Stimulated activated CD8-positive, alpha-beta memory T cell treated with anti-CD3 and anti-CD28 coated beads, Interleukin-15, amount 100 ng/mL, for 4 hours (primary cell): ENCODE measurements around the gene MROH7.

ENCODE experiments used
- DNase-seq, 2 donors: peaks; one replicate each; pipeline ENCODE4 v3.0.0-alpha.2; 2020; ENCODE audit warnings: low read depth in 2 of 2

MROH7 gene

DNA sequence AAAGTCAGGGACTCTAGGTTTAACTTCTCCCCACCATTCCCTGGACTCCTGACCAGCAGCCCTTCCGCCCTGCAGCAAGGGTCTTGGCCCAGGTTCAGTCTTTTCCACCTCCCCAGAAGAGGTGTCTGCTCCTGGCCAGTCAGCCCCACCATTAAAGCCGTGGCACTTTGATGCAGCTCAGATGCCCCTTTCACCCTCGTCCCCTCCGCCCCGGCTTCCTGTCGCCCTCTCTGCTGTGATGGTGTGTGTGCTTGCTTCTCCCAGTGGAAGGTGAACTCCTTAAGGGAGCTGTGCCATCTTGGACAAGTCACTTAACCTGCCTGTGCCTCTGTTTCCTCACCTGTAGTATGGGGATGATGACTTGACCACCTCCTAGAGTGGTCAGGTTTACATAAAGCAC lies 56.3 kb downstream of the MROH7 start:
- DNase-seq: no peak

DNA sequence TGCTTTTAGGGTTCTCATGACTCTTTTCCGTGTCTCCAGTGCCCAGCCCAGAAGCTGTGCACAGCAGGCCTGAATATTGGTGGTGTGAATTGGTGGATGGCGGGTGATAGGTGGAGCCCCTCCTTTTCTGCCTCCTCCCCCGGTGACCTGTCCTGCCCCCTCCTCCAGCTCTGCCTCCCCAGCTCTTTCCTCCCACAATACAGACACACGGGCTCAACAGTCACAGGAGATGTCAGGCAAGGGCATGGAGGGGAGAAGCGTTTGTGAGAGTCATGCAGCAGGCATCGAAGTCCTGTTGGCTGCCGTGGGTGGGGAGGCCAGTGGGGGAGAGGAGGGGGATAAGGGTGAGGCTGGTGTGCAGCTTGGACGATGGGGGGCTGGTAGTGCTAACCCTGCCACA lies 56.8 kb downstream of the MROH7 start:
- DNase-seq: no peak

- DNase-seq: no peak
Measured at GRCh38 chr1:54699936-54700525, 58.4 kb downstream of the MROH7 start.

DNA sequence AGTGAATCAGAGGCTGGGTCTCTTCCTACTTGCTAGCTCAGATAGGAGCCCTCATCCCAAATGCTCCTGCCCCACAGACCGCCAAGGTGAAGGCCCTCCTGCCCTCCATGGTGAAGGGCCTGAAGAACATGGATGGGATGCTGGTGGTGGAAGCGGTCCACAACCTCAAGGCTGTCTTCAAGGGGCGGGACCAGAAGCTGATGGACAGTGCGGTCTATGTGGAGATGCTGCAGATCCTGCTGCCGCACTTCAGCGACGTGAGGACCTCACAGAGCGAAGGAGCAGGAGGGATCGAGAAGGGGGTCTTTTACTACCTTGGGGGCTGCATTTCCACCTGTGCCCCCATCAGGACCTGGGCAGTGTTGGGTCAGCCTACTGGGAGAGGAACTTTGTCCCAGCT lies 59.5 kb downstream of the MROH7 start:
- DNase-seq: no peak

- DNase-seq: no peak
Measured at GRCh38 chr1:54701996-54702395, 60.4 kb downstream of the MROH7 start.

GRCh38 chr1:54703471-54703870 lies 61.9 kb downstream of the MROH7 start:
- DNase-seq: no peak

DNA sequence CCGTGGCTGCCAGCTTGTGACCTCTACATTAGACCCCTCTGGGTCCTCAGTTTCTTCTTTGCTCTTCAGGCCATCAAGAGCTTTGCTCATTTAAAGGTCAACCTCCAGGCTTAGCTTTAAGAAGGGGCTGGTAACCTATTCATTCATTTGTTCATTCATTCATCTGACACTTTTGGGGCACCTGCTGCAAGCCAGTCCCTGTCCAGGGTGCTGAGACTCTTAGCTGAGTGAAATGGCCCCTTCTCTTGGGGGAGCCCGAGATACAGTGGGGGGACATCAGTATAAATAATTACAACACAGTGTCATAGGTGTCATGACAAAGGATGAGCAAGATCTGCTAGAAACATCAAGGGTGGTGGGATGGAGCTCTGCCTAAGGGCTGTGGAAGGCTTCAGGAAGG lies 63.6 kb downstream of the MROH7 start:
- DNase-seq: no peak

GRCh38 chr1:54706419-54706818 lies 64.8 kb downstream of the MROH7 start:
- DNase-seq: no peak

GRCh38 chr1:54708385-54708784 lies 66.8 kb downstream of the MROH7 start:
- no peak for DNase-seq

DNA sequence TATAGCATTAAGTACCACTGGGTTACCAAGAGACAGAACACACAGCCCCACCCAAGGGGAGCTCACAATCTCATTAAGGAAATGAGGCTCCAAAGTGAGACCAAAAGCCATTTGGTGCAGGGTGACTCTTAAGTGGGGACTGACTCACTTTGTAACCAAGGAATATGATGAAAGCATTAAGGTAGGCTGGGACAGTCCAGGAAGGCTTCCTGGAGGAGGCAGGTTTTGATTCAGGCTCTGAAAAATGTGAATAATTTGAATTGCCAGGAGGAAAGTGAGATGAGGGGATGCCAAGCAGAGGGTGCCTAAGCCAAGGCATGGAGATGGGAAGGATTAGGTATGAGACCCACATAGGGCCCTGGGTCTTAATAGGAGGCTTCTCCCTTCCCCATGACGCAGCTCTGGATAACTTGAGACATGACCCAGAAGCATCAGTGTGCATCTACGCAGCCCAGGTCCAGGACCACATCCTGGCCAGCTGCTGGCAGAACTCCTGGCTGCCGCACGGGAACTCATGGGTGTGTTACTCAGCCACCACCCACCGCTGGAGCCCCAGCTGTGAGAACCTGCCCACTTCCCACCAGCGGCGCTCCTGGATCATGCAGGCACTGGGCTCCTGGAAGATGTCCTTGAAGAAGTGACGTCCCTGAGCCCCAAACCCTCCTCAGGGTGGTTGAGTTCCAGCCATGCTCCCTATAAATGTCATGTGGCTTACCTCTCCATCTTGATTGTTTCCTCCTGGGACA lies 68.1 kb downstream of the MROH7 start:
- no peak for DNase-seq

DNA sequence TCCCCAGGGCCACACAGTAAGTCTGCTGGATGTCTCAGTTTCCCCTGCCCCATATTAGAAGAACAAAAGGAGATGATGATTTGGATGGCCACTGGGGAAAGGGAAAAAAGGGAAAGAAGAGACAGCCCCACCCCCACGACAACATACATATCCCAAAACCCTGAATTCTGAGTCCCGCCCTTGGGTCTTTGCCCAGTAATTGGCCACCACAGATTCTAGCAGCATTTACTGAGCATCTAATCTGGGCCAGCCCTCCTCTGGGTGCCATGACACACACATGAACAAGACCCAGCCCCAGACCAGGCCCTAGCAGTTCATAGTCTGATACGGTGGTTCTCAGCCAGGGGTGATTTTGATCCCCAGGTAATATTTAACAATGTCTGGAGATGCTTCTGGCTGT lies 68.8 kb downstream of the MROH7 start:
- no peak for DNase-seq

DNA sequence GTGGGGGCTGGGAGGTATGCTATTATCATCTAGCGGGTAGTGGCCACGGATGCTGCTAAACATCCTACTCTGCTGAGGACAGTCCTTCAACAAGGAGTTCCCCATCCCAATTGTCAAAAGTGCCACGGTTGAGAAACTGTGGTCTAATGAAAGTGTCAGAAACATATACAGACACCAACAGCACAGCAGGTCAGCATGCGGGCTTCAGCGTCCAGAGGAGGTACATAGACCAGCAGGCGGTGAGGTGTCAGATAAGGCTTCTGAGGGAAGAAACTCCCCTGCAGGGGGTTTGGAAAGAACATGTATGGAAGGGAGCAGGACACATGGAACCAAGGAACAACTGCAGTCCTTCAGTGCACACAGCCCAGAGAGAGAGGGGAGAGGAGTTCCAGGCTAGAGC lies 69.3 kb downstream of the MROH7 start:
- DNase-seq: no peak

DNA sequence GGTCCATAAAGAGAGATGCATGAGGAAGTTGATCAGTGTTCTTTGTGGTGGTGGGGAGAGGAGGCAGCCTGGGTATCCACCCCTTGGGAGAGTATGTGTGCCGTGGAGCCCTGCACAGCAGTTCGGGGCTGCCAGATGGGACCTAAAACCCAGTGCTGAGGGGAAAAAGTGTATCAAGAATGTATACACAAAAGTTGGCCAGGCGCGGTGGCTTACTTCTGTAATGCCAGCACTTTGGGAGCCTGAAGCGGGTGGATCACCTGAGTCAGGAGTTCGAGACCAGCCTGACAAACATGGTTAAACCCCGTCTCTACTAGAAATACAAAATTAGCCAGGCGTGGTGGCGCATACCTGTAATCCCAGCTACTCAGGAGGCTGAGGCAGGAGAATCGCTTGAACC lies 70.0 kb downstream of the MROH7 start:
- no peak for DNase-seq

DNA sequence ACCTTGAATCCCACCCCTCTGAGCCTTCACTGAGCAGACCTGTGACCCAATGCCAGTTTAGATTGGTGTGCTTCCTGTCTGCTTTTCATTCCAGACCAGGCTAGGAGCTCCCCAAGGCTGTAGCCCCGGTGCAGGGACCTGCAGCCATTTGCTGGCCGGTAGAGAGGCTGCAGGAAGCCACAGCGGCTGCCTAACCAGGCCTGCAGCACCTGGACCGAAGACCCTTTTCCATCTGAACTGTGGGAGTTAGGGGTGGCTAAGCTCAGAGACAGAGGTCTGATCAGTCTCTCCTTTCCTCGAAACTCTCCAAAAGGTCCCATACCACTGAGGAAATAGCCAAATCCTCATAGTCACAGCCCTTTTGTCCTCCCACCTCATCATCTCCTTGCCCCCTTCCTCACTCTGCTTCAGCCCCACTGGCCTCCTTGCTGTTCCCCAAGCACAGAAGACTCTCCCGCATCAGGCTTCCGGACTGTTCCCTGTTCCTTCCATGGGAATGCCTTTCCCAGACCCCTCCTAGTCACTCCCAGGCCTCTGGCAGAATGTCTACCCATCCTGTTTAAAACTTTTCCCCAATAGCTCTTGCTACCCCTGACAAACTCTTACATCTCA lies 73.4 kb downstream of the MROH7 start:
- DNase-seq: no peak

- peak; percentile 61 to 66 for DNase-seq
Measured at GRCh38 chr1:54715493-54716298, 74.1 kb downstream of the MROH7 start, which contains the start of gene TTC4. Gene TTC4, plus strand, starts transcription at chr1:54715861. Its CDS starts 48 bp downstream, at chr1:54715909.

DNA sequence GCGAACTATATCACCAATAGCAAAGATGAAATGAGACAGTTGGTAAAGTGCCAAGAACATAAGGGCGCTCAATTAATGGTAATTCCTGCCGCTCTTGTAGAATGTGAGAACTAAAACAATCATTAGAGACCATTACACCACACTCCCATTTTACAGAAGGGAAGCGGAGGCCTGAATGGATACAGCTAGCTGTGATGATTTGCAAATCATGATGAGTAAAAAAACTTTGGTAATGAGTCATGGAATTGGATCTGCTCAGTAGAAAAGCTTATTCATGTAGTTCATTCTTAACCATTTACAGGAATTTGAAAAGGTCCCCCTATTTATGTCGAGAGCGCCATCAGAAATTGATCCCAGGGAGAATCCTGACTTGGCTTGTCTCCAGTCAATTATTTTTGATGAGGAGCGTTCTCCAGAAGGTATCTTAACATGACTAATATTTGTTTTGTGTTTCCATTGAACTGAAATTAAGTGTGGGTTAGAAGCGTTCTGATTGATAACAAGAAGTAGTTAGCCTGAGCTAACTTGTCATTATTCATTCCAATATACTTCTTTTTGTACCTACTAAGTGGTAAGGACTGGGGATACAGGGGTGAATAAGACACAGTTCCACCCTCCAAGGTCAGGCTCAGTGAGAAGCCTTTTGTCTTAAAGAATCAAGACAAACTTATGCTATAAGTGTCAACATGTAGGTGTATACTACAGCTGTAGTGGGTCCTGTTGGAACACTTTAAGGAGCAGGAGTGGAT lies 74.9 kb downstream of the MROH7 start:
- no peak for DNase-seq

DNA sequence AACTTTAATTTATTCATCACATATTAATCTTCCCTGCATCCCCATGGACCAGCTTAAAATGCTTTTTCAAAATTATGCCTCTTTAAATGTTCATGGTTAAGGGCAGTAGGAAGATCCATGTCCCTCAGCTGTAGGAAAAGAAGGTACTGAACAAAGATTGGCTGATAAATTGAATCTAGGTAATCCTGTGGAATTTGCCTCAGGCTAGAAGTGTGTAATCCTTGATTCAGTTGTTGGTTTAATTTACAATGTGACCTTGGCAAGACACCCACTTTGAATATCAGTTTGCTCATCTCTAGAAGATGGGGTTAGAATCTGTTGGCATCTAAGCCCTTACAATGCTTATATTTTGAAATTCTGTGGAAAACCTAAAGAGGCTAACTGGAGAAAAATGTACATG lies 80.1 kb downstream of the MROH7 start:
- no peak for DNase-seq

GRCh38 chr1:54723985-54724384 lies 82.4 kb downstream of the MROH7 start:
- no peak for DNase-seq

DNA sequence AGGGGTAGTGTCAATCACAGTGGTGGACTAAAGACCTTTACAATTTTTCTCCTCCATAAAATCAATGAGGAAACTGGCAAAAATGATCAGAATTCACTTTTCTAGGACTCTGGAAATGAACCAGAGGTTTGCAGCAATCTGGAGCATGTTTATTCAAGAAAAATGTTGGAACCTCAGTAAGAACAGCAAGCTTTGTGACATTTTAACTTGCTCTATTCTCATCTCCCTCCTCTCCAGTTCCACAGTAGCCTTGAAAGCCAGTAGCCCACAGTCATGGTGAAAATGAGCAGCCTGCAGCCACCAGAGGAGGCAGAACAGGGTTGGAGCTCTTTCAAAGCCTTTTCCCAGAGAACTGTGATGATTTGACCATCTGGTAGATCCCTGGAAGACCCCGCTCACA lies 83.2 kb downstream of the MROH7 start:
- DNase-seq: no peak

- no peak for DNase-seq
Measured at GRCh38 chr1:54728027-54728426, 86.4 kb downstream of the MROH7 start.

DNA sequence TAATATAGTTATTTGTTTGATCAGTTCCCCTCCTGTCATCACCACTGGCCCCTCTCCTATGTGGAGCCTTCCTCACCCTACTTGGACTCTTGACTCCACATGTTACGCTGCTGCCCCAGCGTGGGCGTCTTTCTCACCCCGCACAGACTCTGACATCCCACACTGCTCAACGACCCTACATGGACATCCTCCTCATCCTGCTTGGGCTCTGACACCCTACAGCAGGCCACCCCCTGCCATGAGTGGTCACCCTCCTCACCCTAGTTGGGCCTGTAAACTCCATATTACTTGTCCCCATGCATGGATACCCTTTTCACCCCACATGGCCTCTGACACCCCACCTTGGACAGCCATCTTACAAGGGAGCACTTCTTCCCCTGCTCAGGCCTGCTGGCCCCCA lies 95.1 kb downstream of the MROH7 start:
- DNase-seq: no peak

- no peak for DNase-seq
Measured at GRCh38 chr1:54738244-54738643, 96.7 kb downstream of the MROH7 start.
